Activated CD8-positive, alpha-beta memory T cell treated with anti-CD3 and anti-CD28 coated beads for 24 hours (primary cell): ENCODE data around the gene MITD1.
"Not testable (repeated sequence)": the region's sequence is repeated elsewhere in the genome, so short reads cannot be mapped to it uniquely, and the experiment has no call there.

Experiments used
- DNase-seq: peaks from one replicate; pipeline ENCODE4 v3.0.0-alpha.2; 2020

Gene MITD1

DNA sequence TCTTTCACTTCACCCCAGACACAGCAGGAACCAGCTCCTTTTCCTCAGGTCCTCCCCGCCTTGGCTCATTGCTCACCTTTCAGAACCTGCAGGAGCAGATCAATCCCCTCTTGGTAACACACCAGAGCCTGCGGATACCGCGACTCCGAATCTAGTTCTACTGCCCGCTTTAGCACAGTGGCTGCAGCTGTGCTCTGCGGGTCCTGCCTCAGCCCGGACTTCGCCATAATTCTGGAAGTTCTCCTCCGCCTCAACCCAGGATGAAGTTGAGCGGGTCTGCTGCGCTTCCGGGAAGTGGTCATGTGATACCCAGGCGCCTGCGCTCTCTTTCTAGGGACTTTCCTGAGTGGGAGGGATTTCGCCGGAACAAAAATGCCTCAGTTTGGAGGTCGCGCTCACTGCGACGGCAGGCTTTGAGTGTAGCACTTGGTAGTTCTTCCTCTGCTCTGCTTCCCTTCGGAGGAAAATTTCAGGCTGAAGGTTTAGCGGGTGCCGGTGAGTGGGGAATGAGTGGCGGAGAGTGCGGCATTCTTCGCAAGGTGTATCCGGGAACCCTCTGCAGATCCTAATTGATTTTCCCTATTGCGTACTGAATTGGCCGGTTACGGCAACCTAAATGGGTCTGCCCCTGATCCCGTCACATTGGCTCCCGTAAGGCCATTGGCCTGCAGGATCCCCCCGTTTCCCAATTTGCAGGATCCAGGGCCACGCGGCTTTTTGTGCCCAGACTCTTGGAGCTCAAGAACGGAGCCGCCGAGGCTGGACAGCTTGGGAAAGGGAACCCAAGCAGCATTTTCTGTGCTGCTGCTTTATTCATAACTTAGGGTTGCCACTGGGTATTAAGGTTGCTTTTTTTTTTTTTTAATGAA is at the start of gene MITD1, which contains the start of gene MRPL30:
Gene MITD1 (minus strand): TSS at position 304 of the 869 bp plus-strand sequence. CDS start 77 bp downstream, at position 227.
Gene MRPL30 (plus strand): TSS at position 430 of the 869 bp plus-strand sequence. CDS start 5,020 bp downstream, outside the sequence.
- DNase-seq = peak; percentile 93

DNA sequence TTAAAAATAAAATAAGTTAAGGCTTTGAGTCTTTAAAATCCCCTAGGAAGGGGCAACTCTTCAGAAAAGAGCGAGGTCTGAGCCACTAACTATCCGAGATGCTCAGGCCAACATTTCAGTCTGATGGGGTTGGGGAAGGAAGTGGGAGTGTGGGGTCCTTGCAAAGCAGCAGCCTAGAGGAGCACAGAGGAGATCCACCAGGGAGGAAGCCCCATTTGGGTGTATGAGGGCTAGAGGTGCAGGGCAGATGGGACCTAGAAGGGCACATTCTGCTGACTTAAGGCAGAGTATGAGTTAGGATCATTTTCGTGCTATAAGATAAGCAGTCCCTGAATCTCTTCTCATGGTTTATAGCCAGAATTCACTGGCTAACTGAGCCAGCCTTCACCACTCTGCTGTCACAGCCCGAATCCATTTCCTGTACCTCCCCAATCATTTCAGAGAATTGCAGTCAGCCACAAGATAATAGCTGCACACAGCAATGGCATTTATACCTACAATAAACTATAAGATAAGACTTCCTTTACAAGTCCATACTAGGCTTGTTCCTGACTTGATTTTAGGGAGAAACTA is 37.2 kb upstream of the MITD1 start:
- DNase-seq = no peak

DNA sequence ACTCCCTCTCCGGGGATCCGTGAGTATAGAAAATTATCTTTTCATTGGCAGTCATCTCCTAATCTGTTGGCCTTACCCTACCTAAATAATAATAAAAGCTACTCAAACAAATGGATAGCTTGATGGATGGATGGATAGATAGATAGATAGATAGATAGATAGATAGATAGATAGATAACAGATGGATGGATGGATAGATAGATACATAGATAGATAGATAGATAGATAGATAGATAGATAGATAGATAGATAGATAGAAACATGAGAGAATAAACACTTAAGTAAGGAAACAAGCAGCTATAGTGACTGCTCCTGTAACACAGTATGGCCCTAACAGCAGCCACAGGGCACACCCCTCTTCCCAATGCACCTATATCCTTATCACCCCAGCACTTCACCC is 35.2 kb upstream of the MITD1 start:
- no peak for DNase-seq

DNA sequence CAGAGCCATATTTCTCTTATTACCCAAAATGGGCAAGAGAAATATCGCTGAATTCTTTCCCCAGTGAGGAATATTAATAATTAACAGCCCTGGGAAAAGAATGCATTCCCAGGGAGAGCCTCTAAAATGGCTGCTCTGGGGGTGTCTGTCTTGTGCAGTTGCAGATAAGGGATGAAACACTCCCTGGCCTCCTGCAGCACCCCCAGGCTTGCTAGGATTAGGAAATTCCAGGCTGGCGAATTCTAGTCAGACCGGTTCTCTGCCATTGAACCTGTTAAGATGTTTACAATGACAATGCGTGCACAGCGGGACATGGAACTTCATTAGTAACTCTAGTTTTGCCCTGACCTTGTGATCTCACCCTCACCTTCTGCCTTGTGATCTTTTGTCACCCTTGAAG is 24.6 kb upstream of the MITD1 start:
- no peak for DNase-seq

DNA sequence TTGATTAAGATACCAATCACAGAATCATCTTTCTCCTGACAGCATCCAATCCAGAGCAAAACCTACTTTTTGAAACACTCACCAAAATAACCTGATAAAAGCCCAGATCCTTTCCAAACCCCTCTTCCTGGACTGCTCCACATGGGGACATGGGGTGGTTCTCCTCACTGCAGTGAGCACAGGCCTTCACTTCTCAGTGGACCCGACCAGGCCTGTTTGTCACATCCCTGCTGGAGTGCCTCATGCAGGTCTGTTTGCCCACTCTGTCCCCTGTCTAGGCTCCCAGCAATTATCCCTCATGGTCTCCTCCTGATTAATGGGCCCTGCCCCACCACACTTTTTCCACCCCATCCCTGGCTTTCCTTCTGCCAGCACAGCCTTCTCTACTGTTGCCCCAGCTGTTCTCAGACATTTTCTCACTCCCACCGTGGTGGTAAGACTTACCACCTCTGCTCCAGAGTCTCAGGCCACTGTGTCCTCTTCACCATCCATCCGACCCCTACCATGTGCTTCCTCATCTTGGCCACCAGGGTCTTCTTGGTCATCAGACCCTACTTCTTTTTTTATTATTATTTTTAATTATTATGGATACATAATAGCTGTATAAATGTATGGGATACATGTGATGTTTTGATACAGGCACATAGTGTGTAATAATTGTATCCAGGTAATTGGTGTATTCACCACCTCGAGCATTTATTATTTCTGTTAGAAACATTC is 21.3 kb upstream of the MITD1 start:
- no peak for DNase-seq

DNA sequence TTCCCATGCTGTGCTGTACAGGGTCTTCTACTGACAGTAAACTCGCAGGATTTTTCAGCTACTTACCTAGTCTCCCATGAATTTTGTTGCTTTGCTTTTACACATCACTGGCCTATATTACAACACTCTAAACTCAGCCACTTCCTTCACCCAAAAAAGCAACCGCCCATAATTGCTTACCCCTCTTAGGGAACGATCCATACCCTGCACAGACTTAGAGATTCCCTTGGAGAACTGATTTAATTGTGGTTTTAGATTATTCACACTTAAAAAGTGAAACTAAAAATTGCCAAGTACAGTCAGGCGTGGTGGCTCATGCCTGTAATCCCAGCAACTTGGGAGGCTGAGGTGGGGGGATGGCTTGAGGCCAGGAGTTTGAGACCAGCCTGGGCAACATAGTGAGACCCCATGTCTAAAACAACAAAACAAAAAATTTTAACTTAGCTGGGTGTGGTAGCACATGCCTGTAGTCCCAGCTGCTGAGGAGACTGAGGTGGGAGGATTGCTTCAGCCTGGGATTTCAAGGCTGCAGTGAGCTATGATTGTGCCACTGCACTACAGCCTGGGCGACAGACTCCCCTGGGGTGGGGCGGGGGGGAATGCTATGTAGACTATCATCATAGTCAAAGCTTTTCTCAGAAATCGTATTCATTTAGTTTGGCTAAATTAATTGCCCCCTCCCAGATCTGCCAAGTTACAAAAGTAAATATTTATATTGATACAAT is 19.4 kb upstream of the MITD1 start:
- no peak for DNase-seq

DNA sequence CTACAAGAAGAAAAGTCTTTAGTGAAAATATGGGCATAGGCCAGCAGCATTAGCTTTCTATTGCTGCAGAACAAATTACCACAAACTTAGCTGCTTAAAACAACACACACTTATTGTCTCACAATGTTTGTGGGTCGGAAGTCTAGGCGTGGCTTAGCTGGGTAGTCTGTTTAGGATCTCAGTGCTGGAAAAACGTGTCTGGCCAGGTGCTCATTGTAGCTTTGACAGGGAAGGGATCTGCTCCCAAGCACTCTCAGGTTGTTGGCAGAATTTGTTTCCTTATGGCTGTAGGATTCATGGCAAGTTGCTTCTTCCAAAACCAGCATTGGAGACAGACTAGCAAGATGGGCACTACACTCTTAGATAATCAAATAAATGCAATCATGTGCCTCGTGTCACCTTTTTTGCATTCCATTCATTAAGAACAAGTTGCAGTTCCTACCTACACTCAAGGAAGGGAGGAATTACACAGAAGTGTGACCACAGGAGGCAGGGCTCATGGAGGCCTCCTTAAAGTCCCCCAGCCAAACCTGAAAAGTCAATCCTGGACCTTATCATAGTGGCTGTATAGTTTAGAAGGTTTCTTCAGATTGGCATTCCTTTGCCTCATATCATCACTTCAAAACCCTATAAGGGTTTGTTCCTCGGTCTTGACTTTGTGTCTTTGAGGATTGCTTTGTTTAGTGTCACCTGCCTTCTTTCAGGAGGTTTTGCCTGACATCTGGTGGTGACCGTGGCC is 17.4 kb upstream of the MITD1 start:
- no peak for DNase-seq

DNA sequence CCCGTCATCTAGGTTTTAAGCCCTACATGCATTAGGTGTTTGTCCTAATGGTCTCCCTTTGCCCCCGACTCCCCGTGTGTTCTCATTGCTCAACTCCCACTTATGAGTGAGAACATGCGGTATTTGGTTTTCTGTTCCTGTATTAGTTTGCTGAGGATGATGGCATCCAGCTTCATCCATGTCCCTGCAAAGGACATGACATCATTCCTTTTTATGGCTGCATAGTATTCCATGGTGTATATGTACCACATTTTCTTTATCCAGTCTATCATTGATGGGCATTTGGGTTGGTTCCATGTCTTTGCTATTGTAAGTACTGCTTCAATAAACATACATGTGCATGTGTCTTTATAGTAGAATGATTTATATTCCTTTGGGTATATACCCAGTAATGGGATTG is 11.5 kb upstream of the MITD1 start:
- not testable (repeated sequence) for DNase-seq

DNA sequence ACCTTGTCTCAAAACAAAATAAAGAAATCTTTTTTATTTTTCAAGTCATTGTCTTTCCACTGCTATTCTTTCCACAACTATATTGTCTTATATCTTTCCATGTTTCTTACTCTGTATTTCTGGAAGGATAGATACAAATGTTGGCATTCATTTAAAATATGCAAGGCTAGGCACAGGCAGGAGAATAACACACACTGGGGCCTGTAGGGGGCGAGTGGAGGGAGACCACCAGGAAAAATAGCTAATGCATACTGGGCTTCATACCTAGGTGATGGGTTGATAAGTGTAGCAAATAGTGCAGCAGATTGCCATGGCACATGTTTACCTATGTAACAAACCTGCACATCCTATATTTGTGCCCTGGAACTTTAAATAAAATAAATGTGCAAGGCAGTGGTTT is 9.7 kb upstream of the MITD1 start:
- DNase-seq = no peak

DNA sequence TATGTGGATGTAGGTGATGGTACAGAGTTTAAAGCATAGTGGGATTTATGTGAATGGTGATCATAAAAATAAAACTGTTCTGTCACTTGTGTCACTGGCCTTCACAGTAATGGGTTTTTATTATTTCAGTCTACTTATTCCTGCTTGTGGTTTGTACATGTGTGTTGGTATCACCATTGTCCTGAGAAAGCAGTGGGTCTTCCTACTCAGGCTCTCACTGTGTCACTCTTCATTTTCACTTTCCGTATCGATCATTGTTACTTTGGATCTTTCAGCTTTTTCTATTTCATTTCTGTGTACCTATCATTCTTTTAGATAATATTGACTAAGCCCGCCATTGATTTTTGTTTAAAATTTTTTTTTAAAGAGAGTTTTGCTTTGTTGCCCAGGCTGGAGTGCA is 7.5 kb upstream of the MITD1 start:
- DNase-seq = no peak

DNA sequence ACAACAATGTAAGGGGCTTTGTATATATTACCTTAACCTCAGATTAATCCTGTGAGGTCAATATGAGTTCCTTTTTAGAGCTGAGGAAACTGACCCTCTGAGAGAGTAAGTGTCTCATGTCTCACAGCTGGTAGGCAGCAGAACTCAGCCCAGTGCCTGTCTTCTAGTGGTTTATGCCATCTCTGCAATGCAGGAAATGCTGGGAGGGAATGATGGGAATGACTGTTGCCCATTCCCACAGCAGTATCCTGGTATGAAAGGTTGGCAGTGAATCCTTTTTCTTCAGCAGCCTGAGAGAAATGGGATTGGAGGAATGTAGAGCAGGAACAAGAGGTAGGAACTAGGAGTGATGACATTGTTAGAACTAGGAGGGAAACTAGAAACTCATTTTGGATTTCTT is 6.2 kb upstream of the MITD1 start:
- DNase-seq = no peak

DNA sequence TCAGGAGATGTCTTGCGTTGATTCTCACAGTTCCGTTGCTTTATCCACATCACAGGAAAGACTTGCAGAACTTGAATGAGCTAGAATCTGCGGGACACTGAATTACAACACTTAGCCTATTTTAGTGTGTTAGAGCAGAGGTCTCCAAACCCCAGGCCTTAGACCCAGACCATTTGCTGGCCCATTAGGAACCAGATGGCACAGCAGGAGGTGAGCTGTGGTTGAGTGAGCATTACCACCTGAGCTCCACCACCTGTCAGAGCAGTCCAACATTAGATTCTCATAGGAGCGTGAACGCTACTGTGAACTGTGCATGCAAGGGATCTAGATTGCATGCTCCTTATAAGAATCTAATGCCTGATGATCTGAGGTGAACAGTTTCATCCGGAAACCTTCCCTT is 4.0 kb upstream of the MITD1 start:
- no peak for DNase-seq

DNA sequence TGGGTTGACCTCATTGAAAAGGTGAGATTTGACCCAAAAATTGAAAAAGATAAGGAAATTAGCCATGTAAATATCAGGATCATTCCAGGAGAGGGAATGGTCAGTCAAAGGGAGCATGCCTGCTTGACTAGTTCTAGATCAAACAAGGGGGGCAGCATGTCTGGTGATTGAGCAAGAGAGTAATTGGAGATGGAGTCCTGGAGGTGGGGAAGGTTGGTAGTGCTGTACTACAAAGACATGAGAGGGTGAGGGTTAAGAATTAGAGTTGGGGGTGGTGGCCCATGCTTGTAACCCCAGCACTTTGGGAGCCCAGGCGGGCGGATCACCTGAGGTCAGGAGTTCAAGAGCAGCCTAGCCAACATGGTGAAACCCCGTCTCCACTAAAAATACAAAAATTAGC is 2.2 kb upstream of the MITD1 start:
- no peak for DNase-seq

DNA sequence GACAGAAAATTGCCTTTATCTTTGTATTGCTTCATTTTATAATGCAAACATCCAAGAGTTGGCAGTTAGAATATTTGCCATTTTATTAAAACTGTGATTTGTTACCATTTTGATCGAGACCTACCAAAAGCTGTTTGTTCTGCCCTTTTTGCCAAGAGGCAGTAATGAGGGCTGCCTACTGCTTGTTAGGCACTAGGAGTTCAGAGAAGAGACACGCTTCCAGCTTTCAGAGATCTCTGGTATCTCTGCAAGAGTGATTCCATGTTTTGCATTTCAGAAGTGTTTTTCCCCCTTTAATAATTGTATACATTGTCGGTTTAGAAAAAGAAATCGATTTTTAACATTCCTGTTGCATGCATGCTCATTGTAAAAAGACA is 754 bp upstream of the MITD1 start:
- DNase-seq = no peak

DNA sequence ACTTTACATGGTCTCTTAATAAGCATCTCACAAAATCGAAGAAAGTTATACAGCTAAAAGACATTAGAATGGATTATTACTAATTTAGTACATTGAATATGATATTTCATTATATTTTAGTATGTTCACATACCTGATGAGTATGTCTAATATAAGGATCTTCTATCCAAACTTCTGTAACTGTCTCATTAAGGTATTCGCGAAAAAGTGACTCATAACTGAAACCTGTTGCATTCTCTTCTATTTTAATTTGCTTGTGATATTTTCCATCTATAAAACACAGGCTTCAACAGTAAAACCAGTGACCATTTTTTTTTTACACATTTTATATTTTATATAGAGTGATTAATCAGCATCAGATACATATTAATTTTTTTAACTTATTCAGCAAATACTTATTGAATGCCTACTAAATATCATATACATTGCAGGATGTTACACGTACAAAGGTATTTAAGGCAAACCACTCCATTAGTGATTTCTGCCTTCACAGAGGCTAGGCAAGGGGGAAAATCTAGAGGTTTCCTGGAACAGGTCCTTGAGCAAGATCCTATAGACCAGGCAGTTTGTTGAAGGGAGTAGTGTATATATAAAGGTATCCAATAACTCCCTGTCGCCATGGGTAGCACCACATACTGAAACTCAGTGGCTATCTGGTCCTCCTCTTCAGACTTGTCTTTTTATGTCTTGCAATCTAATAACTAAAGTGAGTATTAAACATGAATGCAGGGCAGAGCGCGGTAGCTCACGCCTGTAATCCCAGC is 9.3 kb downstream of the MITD1 start:
- no peak for DNase-seq

DNA sequence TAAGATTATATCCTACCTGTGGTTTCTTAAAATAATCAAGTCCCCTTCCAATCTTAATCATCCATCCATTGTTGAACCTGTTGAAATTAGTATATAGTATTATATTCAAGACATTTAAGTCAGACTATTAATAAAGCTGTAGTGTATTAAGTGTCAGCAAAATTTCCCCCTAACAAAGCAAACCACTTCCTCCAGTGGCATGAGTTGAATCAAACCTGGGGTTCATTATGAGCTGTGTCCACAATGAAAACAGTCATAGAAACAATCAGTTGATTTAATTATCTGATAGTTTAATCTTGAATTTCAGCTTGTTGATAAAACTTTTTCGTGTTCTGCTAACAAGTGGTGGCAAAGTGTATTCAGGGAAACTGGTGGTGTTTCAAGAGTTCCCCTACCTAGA is 11.3 kb downstream of the MITD1 start:
- DNase-seq = no peak

DNA sequence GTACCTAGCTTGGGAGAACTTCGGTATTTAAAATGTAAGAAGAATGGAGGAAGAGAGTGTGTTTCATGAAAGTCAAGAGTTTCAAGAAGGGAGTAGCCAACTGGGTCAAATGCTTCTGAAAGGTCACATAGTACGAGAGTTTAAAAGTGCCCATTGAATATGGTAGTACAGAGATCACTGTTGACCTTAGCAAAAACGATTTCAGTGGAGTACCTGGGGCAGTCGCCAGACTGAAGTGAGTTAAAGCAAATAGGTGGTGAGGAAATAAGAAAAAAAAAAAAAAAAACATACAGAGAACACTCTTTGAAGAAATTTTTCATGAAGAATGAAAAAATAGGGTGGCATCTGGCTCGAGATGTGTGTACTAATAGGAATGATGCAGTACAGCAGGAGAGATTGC is 14.6 kb downstream of the MITD1 start:
- DNase-seq = no peak

DNA sequence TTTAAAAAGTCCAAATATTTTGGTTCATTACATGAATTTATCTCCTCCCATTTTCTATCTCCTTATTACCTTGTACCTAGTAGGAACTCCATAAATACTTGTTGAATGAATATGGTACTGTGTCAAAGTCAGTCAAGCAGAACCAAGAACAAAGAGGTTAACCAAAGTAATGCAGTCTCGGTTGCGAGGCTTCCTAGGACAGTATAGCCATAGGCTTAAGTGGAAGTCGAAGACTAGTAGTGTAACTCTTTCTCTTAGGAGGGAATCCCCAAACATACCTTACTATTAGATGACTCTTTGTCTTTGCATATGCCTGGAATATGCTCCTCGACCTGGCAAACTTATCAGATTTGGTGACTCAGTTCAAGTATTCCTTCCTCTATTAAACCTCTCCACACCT is 21.3 kb downstream of the MITD1 start:
- no peak for DNase-seq

DNA sequence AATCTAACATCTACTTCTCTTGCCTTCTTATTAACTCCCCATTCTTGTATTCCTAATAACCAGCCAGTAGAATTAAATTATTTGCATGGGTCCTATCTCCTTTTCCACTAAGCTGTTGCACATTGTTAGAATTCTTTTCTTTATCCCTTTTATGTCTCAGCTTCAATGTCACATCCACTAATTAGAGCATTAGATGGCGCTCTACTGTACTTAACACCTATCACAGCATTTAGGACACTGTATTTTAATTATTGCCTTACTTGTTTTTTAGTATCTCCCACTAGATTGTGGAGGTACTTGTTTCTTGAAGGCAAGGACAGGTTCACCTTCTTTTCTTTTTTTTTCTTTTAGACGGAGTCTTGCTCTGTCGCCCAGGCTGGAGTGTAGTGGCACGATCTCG is 22.3 kb downstream of the MITD1 start:
- DNase-seq = no peak

DNA sequence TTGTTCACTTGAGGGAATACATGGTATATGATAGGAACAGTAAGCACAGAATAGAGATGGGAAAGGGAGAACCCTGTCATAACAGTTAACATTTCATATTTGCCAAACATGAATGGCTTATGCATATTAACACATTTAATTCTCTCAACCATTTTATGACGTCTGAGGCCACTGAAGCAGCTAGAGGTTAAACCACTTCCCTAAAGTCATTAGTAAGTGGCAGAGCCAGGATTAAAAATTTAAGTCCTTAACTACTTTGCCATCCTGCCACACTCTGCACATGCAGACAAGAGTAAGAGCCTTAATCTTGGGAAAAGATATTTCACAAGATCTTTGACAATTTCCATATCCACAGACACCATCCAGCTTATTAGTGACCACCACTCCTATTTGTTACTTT is 24.0 kb downstream of the MITD1 start:
- DNase-seq = no peak

DNA sequence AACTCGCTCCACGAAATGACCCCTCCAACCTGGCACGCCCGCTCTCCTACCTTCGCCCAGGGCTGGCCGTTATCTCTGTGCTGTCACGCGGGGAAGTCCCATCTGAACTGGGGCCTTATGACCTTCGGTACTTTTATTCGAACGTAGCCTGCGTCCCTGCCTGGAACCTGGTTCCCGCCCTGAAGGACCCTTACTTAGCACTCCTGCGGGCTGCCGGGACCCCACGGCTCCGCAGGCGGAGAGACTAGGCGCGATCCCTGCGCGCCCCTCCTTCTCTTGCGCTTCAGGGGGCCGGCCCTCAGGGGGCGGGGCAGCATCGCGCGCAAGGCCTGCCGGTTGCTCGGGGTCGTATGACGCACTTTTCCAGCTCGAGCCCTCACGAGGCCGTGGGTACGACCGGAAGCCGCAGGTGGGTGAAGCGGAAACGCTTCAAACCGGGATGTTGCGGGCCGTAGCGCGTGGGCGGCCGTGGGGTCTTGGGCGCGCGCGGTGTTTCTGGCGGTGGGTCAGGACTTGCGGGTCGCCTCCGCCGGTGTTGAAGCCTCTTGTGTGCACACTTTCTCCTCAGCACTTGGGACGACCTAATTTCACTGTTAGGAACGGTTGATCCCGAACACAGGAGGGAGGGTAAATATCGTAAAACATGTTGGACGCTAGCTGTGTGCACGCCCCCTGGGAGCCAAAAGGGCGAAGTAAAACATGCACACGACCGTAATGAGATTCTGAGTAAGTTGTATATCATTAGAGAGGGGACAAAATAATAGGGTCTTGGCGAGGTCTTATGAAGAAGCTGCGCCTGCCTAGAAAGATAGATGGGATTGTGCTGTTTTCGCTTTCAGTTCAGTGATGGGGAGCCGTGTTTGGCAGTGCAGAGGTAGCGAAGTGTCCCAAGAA is 26.0 kb downstream of the MITD1 start, which contains the start of the genes LIPT1 and TSGA10:
Gene LIPT1 (plus strand): TSS at position 325 of the 894 bp plus-strand sequence. CDS start 6,991 bp downstream, outside the sequence.
Gene TSGA10 (minus strand): TSS at position 300 of the 894 bp plus-strand sequence. CDS start 45,503 bp downstream, outside the sequence.
- peak; percentile 94 for DNase-seq
